ENCODE results near the gene LINS1.
A peak's percentile ranks its signal among the peaks of the same experiment; 100 is the strongest.
"Not testable (repeated sequence)": the region's sequence is repeated elsewhere in the genome, so short reads cannot be mapped to it uniquely, and the experiment has no call there.

The LINS1 gene

DNA sequence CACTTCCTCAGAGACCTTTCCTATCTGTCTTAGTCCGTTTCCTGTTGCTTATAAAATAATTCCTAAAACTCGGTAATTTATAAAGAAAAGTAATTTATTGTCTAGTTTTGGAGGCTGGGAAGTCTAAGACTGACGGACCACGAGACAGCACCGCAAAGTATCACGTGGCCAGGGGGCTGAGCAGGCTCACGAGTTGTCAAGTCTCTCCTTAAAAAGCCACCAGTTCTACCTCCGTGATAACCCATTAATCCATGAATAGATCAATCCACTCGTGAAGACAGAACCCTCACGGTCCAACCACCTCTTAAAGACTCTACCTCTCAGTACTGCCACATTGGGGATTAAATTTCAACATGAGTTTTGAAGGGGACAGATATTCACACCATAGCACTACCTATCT is 821 bp downstream of the LINS1 start:
- DNase-seq (ENCODE audit: low spot score): no peak

DNA sequence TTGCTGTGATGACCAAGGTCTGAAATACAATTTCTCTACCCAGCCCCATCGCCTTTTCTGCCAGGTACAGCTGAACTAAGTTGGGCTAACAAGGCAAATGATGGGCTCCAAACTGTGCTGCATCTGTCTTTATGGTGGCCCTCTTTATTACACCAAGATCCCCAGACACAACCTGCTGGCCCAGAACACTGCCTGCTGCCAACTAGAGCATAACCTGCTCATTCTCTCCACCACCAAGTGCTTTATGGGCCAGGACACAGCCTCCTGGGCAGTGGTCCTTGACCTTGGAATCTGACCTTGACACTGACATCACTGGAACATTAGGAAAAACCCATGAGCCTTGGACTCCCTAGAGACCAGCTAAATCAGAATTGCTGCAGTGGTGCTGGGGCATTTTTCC is 3.3 kb downstream of the LINS1 start:
- no peak for DNase-seq (ENCODE audit: low spot score)

DNA sequence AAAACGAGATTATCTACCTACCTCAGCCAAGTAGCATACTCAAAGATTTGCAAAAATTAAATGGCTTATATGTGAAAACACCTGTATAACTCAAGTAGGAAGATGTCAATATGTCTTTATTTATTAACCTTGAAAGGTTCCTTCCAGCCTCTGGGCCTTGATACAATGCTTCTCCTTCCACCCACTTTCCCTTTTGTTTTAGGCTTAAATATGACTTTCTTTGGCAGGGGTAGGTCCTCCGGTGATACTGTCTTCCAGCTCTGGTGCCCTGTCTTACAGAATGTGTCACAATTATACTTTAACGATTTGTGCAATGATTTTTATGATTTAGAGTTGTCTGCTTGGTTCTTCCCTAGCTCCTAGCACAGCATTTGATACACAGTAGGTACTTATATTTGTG is 4.1 kb downstream of the LINS1 start:
- no peak for DNase-seq (ENCODE audit: low spot score)

DNA sequence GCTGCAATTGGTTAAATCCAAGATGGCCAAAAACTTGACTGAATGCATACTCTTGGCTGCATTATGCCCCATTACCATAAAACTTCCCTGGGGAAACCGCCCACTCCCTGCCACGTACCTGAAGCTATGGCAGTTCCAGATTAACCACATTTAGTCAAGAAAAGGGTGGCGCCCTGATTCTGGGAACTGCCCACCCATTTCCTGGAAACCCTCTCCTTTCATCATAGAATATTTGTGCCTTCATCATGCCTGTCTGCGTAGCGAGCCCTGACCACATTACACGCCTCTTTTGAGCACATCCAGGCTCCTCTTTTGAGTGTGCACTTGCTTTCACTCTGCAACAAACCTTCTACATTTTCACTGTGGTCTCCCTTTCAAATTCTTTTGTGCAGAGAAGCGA is 5.2 kb downstream of the LINS1 start:
- DNase-seq (ENCODE audit: low spot score): no peak

DNA sequence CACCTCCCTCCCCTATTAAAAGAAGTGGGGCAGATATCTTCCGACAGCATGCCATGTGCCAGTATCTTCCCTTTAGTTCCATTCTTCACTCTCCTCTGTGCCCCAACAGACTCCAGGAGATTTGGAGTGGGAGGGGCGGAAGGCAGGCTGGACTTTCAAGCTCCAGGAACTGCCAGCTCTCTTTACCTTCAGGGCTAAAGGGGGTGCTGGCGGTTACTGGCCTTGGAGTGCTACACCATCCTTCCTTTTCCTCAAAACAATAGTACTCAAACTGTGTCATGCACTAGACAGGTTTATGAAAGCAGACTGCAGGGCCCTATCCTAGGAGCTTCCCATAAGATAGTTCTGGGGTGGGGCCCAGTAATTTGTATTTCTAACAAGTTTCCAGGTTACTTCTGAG is 6.0 kb downstream of the LINS1 start:
- DNase-seq (ENCODE audit: low spot score): no peak

DNA sequence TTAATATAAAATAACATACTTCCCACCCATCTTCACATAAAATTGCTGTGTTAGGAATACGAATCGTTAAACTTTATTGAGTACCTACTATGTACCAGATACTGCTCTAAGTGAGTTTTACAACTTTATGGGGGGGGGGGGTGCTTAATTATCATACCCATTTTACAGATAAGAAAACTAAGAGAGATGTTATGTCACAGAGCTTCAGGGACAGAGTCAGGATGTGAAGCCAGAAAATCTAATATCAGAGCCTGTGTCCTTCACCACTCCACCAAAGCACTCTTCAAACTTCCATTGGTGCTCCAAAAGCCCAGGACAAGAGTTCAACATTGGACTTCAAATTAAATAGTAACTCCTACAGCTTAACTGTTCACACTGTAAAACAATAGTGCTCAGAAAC is 8.6 kb downstream of the LINS1 start:
- no peak for DNase-seq (ENCODE audit: low spot score)

DNA sequence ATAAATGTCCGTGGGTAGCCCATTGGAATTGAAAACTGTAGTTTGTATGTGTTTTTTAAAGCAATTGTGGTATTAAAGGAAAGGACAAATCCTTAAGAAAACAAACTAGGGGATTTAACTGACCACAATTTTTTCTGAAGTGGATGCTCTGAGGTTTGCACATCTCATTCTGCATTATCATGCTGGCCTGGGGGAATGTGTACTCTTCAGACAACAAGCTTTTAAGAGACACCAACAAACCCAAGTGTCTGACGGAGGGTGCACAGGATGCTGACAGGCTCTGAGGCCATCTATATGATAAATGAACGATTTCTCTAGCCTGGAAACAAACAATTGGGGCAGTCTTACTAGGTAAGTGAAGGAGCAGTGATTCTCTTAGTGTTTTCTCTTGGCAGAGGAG is 9.1 kb downstream of the LINS1 start:
- peak; percentile 50 for DNase-seq (ENCODE audit: low spot score)

DNA sequence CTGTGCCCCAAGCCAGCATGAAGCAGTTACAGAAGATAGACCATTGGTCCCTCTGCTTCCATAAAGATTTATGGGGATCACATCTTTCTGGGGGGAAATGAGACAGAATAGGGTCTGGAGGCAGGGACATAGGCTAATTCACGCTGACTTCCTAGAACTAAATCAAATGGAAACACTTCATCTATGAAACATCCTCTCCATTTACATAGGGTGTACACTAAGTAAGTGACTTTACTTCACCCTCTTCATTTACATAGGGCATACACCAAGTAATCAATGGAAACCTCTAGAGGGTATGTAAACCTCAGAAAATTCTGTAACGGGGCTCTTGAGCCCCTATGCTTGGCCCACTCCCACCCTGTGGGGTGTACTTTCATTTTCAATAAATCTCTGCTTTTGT is 10.1 kb downstream of the LINS1 start:
- no peak for DNase-seq (ENCODE audit: low spot score)

DNA sequence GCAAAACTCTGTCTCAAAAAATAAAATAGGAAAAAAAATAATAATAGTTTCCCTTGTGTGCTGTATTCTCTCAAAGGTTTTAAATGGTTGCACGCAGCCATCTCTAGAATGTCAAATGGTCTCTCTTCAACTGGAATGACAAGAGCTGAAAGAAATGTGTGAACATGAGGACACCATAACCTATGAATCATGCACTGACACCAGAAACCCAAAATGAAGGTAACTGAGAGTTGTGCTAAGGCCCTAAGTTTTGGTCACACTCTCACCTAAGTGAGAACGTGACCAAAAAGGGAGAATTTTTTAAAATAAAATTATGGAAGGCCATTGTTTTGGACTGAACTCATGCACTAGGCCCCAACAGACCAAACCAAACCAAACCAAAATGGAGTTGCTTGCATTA is 10.8 kb downstream of the LINS1 start:
- DNase-seq (ENCODE audit: low spot score): not testable (repeated sequence)

DNA sequence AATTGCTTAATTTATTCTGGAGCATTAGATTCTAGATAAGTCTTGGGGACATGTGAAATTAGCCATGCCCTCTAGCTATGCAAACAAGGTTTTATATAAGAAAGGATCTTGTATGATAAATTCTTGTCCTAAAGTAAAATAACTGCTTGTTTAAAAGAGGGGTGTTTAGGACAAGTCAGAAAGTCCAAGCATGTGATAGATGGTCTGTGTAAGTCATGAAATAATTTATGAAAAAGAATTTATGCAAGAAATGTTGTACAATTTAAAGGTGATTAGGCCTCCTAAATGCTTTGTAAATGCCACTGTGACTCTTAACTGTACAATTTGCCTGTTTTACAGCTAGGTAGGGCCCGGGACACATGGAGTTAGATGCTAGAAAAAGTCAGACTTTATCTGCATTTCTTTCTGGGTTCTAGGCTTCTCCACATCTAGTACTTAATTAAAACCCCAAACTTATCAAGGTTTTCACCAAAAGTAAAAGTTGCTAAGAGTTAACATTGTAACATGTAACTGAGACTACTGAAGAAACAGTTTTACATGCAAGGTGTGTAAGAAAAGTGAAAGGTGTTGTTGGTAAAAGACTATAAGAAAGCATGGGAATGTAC is 13.2 kb downstream of the LINS1 start:
- no peak for DNase-seq (ENCODE audit: low spot score)

DNA sequence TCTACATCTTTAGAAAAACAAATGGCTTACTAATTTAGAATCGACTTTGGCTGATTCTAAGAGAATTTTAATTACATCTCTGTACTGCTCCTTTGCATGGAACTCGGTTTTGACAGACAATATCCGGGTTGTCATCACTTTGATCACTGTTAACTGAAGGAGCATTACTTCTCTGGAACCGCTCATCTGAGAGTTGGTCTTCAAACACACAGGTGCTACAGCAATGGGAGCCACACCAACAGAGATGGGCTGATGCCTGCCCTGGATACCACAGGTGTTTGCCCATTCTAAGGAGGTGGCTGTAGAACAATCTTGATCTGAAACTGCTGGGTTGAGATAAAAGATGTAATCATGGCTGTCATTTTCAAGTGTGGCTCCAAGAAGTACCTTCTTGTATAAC is 21.6 kb downstream of the LINS1 start:
- no peak for DNase-seq (ENCODE audit: low spot score)

DNA sequence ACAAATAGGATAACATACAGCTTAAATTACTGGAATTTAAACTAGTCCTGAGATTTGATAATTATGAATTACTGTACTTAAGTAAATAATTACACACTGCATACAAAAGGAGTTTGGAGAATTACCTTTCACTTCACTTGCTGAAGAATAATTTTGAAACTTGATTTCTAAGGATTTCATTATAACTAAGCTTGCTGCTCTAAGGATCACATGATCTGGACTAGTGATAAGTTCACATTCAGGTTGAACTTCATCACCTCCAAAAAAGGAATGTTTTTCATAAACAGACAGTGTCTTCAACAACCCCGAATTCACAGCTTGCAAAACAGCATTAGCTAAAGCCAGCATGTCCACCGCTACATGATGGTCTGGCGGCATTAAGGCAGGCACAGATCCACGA is 28.5 kb downstream of the LINS1 start:
- DNase-seq (ENCODE audit: low spot score): no peak

DNA sequence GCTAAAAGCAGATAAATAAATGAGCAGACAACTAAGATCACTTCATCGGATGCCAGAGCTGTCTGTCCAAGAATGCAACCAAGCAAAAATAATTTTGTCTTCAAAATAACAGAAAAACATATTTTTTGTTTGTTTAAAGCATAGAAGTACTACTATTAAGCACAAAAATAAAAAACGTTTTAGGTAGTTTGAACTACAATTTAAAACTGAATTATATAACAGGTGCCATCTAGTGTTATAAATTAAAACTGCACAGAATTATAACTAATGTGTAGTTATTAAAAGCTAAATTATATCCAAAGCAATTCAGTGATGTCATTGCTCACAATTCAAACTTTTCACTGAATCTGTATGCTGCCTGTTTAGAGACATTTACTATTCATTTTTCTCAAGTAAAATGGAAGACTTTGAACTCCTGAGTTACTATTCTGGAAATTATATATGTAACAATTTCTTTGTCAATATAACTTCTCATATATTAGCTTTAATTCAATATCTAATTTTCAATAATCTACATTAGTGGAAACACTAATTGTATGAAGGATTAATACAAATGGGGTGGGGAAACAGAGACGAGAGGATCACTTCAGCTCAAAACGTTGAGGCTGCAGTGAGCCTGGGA is 29.5 kb downstream of the LINS1 start:
- peak; percentile 28 for DNase-seq (ENCODE audit: low spot score)

DNA sequence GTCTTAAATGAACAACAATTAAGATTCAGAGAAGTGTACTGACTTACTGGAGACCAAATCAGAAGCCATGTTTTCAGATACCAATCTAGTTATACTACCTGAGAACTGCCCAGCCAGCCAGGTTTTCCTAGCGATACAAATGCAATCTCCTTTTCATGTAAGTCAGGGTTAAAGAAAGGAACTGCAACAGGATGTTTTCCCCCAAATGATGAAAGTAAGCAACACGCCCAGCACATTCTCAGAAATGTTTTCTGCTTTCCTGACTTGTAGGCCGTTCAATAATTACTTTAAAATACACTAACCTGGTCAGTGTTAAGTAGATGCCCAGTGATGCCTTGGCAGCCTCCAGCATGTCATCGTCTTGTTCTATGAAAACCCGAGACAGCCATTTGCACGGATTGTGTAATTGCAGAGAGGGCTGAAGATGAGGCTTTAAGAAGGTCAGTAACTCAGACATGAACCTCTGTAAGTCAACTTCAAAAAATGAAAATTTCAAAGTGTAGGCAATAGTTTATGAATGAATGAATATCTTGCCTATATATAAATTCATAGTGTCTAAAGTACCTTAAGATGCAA is 30.3 kb downstream of the LINS1 start:
- DNase-seq (ENCODE audit: low spot score): no peak

DNA sequence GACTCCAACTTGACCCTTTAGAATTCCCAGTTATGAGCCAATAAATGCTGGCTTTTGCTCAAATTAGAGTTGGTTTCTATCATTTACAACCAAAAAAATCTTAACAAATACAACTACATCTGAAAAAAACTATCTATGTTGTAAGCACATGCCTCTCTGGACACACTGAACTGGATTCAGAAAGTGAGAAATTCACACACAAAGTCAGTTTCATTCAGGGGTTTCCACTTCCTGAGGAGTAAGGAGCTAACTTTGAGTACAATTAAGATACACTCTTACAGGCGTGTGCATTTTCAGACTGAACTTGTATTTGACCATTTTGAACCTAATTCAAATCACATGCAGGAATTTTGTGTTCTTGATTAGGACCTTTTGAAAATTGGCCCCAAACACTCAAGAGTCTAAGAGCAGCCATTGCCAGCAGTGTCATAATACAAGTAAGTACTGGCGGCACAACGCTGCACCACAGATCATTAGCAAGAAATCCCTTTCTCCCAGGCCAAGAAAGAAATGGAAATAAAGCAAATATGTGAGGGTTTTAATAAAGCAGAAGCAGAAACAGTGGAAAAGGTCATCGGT is 31.2 kb downstream of the LINS1 start:
- no peak for DNase-seq (ENCODE audit: low spot score)

DNA sequence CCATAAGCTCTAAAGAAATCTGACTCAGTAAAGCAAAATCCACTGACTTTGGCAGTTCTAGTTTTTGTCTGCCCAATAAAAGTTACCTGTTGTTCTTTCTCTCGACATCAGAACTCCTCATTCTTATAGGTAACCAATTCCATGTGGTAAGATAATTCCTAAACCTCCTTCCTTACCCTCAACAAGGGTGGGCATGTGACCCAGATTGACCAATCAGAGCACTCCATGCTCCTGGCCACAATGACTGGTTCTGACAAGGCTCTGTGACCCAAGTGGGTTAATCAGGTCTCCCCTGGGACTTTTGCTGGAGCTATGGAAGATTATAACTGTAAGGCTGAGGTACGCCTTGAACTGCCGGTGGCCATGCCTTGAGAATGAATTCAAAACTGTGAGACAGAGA is 31.7 kb downstream of the LINS1 start:
- DNase-seq (ENCODE audit: low spot score): peak; percentile 27

DNA sequence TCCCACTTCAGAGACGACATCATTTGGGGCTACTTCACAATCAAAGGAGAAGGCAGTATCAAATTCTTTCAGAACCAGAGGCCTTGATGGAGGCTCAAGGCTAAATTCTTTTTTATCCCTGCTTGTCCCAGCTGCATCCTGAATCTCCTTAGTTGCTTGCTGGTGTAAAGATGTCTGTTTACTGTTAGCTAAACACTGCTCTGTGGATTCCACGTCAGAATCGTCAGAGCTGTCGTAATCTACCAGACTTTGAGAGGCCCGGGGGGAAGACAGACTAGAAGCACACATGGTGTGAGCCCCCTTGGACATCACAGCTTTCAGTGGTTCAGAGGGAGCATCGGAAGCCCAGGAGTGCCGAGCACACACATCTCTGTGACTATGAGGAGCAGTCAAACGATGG is 32.6 kb downstream of the LINS1 start:
- DNase-seq (ENCODE audit: low spot score): no peak

DNA sequence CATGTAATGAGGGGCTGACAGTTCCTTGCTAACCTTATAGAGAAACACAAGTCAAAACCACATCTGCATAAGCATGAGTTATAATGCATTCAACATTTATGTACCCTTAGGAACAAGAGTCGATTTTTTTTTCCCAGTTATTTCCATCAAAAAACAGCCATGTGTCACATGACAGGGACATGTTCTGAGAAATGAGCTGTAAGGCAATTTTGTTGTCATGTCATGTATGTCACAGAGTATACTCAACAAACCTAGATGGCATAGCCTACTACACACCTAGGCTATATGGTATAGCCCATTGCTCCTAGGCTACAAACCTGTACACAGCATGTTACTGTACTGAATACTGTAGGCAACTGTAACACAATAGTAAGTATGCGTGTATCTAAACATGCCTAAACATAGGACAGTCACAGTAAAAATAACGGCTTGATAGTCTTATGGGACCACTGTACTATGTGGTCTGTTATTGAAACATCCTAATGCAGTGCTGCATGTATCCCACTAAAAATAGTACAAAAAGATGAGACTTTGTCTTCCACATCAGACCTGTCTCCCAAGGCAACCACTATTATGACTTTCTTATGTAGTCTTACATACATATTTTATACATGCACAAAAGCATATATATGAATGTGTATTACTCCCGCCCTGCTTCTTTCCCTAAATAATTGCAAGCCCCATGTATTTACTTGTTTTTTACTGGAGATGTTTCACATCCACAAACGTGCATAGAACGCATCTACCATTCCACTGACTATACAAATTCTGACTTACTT is 34.9 kb downstream of the LINS1 start:
- no peak for DNase-seq (ENCODE audit: low spot score)

DNA sequence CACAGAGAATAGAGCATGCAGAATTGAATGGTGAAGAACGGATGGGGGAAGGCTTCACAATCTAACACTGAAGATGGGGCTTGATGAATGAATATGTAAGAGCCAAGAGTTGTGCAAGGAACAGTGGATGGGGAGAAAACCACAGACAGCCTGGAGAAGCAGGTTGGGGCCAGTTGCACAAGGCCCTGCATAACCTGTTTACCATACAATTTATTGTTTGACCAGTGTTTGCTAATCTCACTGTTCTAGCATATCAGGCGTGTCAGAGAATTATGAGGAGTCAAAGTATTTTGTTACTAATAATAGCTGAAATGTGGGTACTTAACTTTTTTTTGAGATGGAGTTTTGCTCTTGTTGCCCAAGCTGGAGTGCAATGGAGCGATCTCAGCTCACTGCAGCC is 36.4 kb downstream of the LINS1 start:
- DNase-seq (ENCODE audit: low spot score): no peak

DNA sequence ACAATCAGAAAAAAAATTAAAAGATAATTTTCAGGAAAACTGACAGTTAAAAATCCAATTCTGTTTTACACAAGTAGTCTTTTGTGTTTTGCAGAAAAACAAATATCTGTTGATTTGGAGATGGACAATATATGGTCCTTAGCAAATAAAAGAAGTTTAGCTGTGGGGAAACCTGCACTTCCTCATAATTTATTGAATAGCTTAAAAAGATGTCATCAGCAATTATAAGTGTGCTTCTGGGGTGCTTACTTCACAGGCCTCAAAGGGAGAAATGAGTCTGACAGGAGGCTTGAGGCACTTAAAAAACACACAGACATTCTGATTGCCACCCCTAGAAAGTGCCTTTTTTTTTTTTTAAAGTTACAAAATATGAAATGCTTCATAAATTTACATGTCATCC is 41.7 kb downstream of the LINS1 start:
- no peak for DNase-seq (ENCODE audit: low spot score)

DNA sequence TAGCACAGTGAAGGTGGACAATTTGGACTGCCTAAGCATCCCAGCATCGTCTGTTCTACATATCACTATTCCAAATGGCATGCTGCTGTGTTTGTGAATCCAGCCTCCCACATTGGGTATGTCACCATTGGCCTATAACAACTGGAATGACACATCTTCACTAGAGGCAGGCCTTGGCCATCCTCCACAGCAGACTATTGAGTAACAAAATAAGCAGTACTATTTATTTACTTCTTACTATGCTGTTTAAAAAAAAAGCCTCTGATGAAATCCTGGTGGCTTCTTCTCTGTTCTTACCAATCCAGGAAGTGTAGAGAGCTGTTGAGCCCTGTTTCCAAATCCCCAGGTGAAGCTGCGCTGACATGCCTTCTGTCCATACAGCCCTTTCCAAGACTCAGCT is 42.7 kb downstream of the LINS1 start:
- no peak for DNase-seq (ENCODE audit: low spot score)

DNA sequence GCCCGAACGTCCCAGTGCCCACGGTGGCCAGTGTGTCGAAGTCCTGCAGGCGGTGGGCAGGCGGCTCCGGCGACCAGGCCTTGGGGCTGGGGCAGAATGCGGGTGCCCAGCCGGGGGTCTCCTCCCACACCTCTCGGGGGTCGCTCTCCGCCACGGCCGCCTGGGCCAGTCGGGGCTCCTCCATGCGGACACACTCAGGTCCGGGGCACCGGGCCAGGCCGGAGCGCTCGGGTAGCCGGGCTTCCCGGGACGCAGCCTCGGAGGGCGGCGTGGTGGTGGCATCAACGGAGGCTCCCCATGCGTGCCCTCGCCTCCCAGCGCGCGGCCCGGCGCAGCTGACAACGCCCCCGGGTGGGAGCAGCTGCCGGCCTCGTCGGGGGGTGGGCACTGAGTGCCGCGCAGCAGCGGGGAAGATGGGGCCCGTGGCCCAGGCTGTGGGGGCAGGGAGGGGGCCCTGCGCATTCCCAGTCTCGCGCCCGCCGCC is 43.2 kb downstream of the LINS1 start:
- no peak for DNase-seq (ENCODE audit: low spot score)

DNA sequence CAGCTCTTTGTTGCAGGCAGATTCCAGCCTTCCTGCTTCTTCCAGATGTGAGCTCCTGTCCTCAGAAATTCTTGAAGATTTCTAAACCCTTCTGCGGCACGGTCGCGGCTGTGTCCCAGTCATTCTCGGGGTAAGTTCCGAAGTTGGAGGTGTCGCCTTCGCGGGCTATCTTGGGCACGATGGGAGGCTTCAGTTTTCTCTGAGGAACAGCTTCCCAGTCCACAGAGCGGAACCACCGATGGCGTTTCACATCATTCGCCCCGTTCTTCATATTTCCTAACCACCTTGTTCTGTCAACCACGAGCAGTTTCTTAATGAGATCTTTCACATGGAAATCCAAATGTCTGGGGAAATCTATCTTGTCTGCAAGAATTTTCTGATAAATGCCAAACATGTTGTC is 48.5 kb downstream of the LINS1 start:
- DNase-seq (ENCODE audit: low spot score): no peak
